ENCODE measurements around the gene PPARD. TPM values are rescaled to one million over a fixed set of nuclear protein-coding genes. Genes with fewer than 3 reads are reported as not detected.
"Not testable (repeated sequence)": the region's sequence is repeated elsewhere in the genome, so short reads cannot be mapped to it uniquely, and the experiment has no call there.

PPARD gene
- total RNA-seq, 1 donor from 2014 or later = 29.1 TPM

DNA sequence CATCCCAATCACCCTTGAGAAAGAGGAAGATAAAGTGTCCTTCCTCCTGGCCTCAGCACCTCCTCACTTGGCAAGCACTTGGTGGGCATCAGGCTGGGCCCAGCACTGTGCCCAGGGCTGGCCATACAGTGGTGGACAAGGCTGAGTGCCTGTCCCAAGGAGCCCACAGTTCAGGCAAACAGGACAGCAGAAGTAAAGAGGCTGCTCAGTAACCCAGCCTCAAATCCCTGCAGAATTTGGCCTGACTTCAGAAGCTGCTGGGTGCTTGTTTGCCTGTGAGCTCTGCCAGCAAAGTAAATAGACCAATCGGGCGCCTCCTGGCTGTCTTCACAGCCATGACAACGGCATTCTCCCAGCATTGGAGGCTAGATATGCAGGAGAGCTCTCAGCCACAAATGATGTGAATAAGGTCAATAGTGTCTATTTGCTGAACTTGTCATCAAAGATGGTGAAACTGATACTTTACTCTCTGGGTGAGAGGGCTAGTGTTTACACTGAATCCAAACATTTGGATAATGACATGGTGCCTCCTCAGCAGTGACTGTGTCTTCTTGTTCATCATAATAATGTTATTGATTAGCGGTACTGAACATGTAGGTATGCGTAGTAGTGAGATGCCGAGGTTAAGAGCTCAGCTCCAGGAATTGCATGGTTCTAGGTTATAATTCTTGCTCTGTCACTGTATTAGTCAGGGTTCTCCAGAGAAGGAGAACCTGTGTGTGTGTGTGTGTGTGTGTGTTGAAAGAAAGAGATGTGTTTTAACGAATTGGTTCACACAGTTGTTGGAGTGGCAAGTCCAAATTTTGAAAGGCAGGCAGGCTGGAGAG, 72.9 kb downstream of the PPARD start:
- Mint-ChIP-seq H3K36me3 (ENCODE audit: low read depth) (peaks cover 50% of the 10 kb centered on the region), H3K4me1 (ENCODE audit: low read depth) (peaks cover 52% of the 10 kb centered on the region), H3K27ac (peak overlapping the region; percentile 37), H3K27me3 (ENCODE audit: low read depth) (no peaks in the 10 kb centered on the region), H3K9me3 (no peaks in the 10 kb centered on the region), H3K4me3 (ENCODE audit: low read depth) (no peak overlapping the region)
- no peak for DNase-seq (ENCODE audit: low spot score)
- intact Hi-C loops (cut with micrococcal nuclease) = loop anchor here (1.0 kb wide), 1 partner anchor 73 kb away; the partner anchor contains the start of gene PPARD

DNA sequence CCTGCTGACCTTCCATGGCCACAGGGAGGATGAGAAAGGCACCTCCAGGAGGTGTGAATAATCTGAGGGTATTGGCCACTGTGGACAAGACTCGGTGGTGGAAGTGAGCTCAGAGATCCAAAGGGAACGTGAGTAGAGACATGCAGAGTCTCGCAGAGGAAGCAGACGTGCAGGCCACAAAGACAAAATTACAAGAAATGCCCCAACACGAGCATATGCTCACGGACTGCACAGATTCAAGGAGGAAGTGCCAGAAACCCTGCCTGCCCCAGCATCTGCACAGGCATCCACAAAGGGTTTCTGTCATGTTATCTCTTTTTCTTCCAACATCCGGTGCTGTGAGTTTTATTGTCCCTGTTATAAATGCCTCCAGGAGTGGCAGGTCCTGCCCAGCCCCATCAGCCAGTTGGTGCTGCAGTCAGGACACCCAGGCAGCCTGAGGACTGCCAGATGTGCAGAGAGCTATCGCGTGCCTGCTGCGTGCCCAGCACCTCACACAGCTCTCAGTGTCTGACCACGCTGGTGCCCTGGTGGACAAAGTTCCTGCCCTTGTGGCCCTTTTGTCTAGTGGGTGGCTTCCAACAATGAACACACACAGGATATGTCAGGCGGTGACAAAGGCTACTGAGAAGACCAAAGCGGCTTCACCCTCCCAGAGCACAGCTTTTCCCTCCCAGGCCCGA, 75.8 kb downstream of the PPARD start:
- peaks cover 38% of the 10 kb centered on the region for H3K36me3 Mint-ChIP-seq (ENCODE audit: low read depth)
- H3K27me3 Mint-ChIP-seq (ENCODE audit: low read depth) = no peaks in the 10 kb centered on the region
- intact Hi-C loops (cut with micrococcal nuclease) = no loop called here
- no peaks in the 10 kb centered on the region for H3K9me3 Mint-ChIP-seq
- no peak overlapping the region for H3K4me3 Mint-ChIP-seq (ENCODE audit: low read depth)
- no peak for DNase-seq (ENCODE audit: low spot score)
- peak overlapping the region; percentile 72 for H3K27ac Mint-ChIP-seq
- H3K4me1 Mint-ChIP-seq (ENCODE audit: low read depth) = peaks cover 39% of the 10 kb centered on the region

DNA sequence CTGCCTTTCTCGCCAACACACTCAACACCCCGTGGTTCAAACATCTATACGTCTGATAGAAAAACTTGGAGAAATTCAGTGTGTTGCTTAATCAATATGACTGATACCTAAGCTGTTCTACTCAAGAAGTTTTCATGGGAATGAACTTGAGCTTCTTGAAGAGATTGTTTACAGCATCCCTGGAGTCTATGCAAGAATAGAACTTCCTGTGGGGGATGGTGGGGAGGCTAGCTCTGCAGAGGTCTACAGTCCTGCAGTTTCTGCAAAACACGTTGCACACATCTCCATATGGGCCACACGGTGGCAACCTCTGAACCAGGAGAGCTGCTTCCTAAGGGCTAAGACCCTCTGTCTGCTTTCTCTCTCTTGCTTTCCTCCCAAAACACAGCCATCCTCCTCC, 77.1 kb downstream of the PPARD start:
- Mint-ChIP-seq H3K9me3 (no peaks in the 10 kb centered on the region), H3K27me3 (ENCODE audit: low read depth) (no peaks in the 10 kb centered on the region), H3K4me3 (ENCODE audit: low read depth) (no peak overlapping the region), H3K27ac (peak overlapping the region; percentile 63), H3K4me1 (ENCODE audit: low read depth) (peaks cover 39% of the 10 kb centered on the region), H3K36me3 (ENCODE audit: low read depth) (peaks cover 35% of the 10 kb centered on the region)
- intact Hi-C loops (cut with micrococcal nuclease) = no loop called here
- no peak for DNase-seq (ENCODE audit: low spot score)

DNA sequence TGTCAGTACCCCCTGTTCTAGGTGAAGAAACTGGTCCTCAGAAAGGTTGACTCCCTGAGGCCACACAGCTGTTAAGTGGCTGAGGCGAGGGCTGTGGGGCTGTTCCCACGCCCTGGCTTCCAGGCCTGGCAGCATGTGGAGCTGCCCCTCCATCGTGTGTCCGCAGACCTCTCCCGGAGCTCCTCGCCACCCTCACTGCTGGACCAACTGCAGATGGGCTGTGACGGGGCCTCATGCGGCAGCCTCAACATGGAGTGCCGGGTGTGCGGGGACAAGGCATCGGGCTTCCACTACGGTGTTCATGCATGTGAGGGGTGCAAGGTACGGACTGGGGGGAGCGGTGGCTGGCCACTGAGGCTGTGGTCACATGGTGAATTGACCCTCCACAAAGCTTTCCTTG, 77.6 kb downstream of the PPARD start:
- Mint-ChIP-seq H3K27me3 (ENCODE audit: low read depth) (no peaks in the 10 kb centered on the region), H3K27ac (peak overlapping the region; percentile 63)

DNA sequence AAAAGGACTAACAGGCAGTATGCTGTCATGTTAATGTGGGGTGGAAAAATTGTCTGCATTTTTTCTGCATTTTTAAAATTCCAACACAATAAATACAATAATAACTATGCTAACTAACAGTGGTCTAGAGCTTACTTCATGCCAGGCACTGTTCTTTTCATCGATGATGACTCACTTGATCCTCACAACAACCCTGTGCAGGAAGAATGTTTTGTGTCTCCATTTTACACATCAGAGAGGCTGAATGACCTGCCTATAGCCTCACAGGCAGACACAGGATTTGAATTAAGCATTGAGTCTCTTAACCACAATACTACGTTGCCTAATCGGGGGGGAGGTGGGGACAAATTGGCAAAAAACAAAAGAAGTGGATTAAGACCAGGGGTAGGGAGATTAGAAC, 82.9 kb downstream of the PPARD start:
- no peak overlapping the region for H3K27ac Mint-ChIP-seq
- H3K36me3 Mint-ChIP-seq (ENCODE audit: low read depth) = peaks cover 50% of the 10 kb centered on the region
- no peak for DNase-seq (ENCODE audit: low spot score)
- H3K9me3 Mint-ChIP-seq = peaks cover 21% of the 10 kb centered on the region
- peaks cover 5% of the 10 kb centered on the region for H3K4me1 Mint-ChIP-seq (ENCODE audit: low read depth)
- no peak overlapping the region for H3K4me3 Mint-ChIP-seq (ENCODE audit: low read depth)
- intact Hi-C loops (cut with micrococcal nuclease) = no loop called here
- no peaks in the 10 kb centered on the region for H3K27me3 Mint-ChIP-seq (ENCODE audit: low read depth)

More for the DNA sequence above, 77.6 kb downstream of the PPARD start:
- DNase-seq (ENCODE audit: low spot score) = no peak
- peaks cover 35% of the 10 kb centered on the region for H3K4me1 Mint-ChIP-seq (ENCODE audit: low read depth)
- intact Hi-C loops (cut with micrococcal nuclease) = no loop called here
- no peak overlapping the region for H3K4me3 Mint-ChIP-seq (ENCODE audit: low read depth)
- H3K9me3 Mint-ChIP-seq = no peaks in the 10 kb centered on the region
- H3K36me3 Mint-ChIP-seq (ENCODE audit: low read depth) = peaks cover 40% of the 10 kb centered on the region

DNA sequence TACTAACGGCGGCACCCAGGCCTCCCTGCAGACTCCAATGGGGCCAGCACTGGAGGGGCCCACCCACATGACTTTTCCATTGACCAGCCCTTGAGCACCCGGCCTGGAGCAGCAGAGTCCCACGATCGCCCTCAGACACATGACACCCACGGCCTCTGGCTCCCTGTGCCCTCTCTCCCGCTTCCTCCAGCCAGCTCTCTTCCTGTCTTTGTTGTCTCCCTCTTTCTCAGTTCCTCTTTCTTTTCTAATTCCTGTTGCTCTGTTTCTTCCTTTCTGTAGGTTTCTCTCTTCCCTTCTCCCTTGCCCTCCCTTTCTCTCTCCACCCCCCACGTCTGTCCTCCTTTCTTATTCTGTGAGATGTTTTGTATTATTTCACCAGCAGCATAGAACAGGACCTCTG, 83.7 kb downstream of the PPARD start:
- Mint-ChIP-seq H3K9me3 (peaks cover 23% of the 10 kb centered on the region), H3K4me1 (ENCODE audit: low read depth) (peaks cover 5% of the 10 kb centered on the region), H3K36me3 (ENCODE audit: low read depth) (peaks cover 47% of the 10 kb centered on the region), H3K4me3 (ENCODE audit: low read depth) (no peak overlapping the region), H3K27me3 (ENCODE audit: low read depth) (no peaks in the 10 kb centered on the region), H3K27ac (peak overlapping the region; percentile 25)
- DNase-seq (ENCODE audit: low spot score) = no peak
- intact Hi-C loops (cut with micrococcal nuclease) = no loop called here

DNA sequence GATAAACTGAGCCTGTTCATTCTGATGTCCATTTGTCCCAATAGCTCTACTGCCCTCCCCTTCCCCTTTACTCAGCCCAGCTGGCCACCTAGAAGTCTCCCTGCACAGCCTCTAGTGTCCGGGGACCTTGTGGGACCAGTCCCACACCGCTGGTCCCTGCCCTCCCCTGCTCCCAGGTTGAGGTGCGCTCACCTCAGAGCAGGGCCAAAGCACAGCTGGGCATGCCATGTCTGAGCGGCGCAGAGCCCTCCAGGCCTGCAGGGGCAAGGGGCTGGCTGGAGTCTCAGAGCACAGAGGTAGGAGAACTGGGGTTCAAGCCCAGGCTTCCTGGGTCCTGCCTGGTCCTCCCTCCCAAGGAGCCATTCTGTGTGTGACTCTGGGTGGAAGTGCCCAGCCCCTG, 85.1 kb downstream of the PPARD start:
- H3K27me3 Mint-ChIP-seq (ENCODE audit: low read depth) = no peaks in the 10 kb centered on the region
- no peak overlapping the region for H3K27ac Mint-ChIP-seq
- no peak overlapping the region for H3K4me3 Mint-ChIP-seq (ENCODE audit: low read depth)
- intact Hi-C loops (cut with micrococcal nuclease) = no loop called here
- peaks cover 42% of the 10 kb centered on the region for H3K36me3 Mint-ChIP-seq (ENCODE audit: low read depth)
- no peak for DNase-seq (ENCODE audit: low spot score)
- H3K4me1 Mint-ChIP-seq (ENCODE audit: low read depth) = peaks cover 3% of the 10 kb centered on the region
- peaks cover 23% of the 10 kb centered on the region for H3K9me3 Mint-ChIP-seq

DNA sequence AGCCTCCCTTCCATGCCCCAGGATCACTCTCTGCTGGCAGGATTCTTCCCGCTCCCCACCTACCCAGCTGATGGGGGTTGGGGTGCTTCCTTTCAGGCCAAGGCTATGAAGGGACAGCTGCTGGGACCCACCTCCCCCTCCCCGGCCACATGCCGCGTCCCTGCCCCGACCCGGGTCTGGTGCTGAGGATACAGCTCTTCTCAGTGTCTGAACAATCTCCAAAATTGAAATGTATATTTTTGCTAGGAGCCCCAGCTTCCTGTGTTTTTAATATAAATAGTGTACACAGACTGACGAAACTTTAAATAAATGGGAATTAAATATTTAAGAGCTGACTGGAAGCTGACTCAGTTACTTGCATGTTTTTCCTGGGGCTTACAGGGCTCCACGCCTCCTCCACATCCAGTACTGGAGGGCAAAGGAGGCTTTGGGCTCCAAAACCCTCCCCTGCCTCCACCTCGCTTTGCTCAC, 85.5 kb downstream of the PPARD start:
- H3K27ac Mint-ChIP-seq = no peak overlapping the region
- peaks cover 23% of the 10 kb centered on the region for H3K9me3 Mint-ChIP-seq
- H3K27me3 Mint-ChIP-seq (ENCODE audit: low read depth) = no peaks in the 10 kb centered on the region
- intact Hi-C loops (cut with micrococcal nuclease) = no loop called here
- no peak for DNase-seq (ENCODE audit: low spot score)
- H3K4me1 Mint-ChIP-seq (ENCODE audit: low read depth) = peaks cover 3% of the 10 kb centered on the region
- H3K4me3 Mint-ChIP-seq (ENCODE audit: low read depth) = no peak overlapping the region
- peaks cover 40% of the 10 kb centered on the region for H3K36me3 Mint-ChIP-seq (ENCODE audit: low read depth)

DNA sequence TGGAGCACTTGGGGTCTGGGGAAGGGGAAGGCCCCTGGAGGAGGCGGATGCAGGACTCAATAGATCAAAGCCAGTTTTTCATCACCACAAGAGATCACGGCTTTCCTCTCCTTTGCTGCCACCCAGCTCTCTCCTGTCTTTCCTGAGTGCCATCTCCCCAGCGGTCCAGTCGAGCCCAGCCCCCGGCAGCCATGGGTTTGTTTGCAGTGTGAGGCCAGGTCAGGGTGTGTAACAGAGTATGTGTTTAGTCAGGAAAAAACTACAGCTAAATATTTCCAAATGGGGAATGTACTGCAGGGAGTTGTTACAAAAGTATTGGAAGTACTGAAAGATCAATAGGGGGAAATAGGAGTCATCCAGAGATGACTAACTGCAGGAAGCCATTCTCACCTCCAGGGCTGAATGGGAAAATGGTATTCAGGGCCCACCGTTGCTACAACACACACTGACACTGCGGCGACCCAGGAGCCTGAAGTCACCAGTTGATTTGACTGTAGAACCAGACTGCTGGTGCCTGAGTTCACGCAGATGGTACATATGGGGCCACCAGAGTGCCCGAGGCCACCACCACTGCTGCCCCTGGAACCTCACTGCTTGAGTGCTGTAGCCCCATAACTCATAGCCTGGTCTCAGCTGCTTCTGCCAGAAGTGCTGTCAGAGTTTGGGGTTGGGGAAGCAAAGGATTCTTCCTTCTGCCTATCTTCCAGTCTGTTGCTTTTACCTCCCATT, 86.2 kb downstream of the PPARD start:
- Mint-ChIP-seq H3K36me3 (ENCODE audit: low read depth) (peaks cover 40% of the 10 kb centered on the region), H3K27ac (no peak overlapping the region), H3K4me3 (ENCODE audit: low read depth) (no peak overlapping the region), H3K4me1 (ENCODE audit: low read depth) (peaks cover 3% of the 10 kb centered on the region), H3K27me3 (ENCODE audit: low read depth) (no peaks in the 10 kb centered on the region), H3K9me3 (peaks cover 23% of the 10 kb centered on the region)
- no peak for DNase-seq (ENCODE audit: low spot score)
- intact Hi-C loops (cut with micrococcal nuclease) = no loop called here

DNA sequence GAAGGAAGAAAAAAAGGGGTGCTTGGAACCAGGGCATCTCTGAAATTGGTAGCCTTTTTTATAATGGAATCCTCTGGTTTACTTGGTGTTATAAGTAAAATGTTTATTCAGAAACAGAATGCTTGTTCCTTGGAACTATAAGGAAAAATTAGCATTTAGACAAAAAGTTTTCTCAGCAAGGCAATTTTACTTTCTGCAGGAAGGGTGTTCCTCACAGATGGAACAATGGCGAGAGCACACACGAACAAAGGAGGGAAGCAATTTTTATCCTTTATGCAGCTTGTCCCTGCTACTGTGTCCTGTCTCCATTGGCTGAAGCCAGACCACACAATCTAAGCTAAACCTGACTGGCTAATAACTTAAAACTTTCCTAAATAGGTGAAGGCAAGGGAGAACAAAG, 87.1 kb downstream of the PPARD start:
- H3K27me3 Mint-ChIP-seq (ENCODE audit: low read depth) = no peaks in the 10 kb centered on the region
- no peak overlapping the region for H3K4me3 Mint-ChIP-seq (ENCODE audit: low read depth)
- no peak for DNase-seq (ENCODE audit: low spot score)
- intact Hi-C loops (cut with micrococcal nuclease) = no loop called here
- peaks cover 3% of the 10 kb centered on the region for H3K4me1 Mint-ChIP-seq (ENCODE audit: low read depth)
- H3K27ac Mint-ChIP-seq = no peak overlapping the region
- H3K36me3 Mint-ChIP-seq (ENCODE audit: low read depth) = peaks cover 40% of the 10 kb centered on the region
- H3K9me3 Mint-ChIP-seq = peaks cover 23% of the 10 kb centered on the region

DNA sequence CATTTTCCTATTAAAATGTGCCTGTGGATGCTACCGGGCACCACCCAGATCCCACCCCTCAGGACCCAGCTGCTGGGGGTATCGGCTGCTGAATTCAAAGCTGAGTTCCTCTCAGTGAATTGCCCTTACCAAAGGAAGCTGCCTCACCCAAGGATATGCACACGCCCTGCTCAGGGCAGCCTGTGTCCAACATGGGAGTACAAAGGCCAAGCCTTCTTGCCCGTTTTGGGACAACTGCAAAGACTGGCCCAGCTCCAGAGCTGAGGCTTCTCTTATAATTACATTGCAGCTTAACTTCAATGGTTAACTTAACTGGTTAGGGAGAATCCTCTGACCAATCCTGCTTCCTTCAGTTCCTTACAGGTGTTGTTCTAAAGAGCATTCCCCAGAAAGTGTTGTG, 89.9 kb downstream of the PPARD start:
- Mint-ChIP-seq H3K4me3 (ENCODE audit: low read depth) (no peak overlapping the region), H3K27ac (no peak overlapping the region), H3K27me3 (ENCODE audit: low read depth) (no peaks in the 10 kb centered on the region), H3K9me3 (peaks cover 23% of the 10 kb centered on the region), H3K36me3 (ENCODE audit: low read depth) (peaks cover 18% of the 10 kb centered on the region), H3K4me1 (ENCODE audit: low read depth) (no peaks in the 10 kb centered on the region)
- intact Hi-C loops (cut with micrococcal nuclease) = no loop called here
- DNase-seq (ENCODE audit: low spot score) = no peak

DNA sequence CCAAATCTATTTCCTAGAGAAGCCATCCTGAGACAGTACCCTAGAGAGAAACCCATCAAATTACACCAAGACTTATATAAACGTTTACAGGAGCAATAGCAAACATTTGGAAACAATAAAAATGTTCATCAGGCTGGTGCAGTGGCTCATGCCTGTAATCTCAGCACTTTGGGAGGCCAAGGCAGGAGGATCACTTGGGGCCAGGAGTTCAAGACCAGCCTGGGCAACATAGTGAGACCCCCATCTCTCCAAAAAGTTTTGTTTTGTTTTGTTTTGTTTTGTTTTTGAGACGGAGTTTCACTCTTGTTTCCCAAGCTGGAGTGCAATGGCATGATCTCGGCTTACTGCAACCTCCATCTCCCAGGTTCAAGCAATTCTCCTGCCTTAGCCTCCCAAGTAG, 90.3 kb downstream of the PPARD start:
- H3K27me3 Mint-ChIP-seq (ENCODE audit: low read depth); intact Hi-C loops (cut with micrococcal nuclease); H3K4me3 Mint-ChIP-seq (ENCODE audit: low read depth); H3K27ac Mint-ChIP-seq; H3K4me1 Mint-ChIP-seq (ENCODE audit: low read depth); DNase-seq (ENCODE audit: low spot score): not testable (repeated sequence)
- Mint-ChIP-seq H3K9me3 (peaks cover 23% of the 10 kb centered on the region), H3K36me3 (ENCODE audit: low read depth) (peaks cover 18% of the 10 kb centered on the region)
